ENCODE results near the gene CHL1.

Gene CHL1, protein sequence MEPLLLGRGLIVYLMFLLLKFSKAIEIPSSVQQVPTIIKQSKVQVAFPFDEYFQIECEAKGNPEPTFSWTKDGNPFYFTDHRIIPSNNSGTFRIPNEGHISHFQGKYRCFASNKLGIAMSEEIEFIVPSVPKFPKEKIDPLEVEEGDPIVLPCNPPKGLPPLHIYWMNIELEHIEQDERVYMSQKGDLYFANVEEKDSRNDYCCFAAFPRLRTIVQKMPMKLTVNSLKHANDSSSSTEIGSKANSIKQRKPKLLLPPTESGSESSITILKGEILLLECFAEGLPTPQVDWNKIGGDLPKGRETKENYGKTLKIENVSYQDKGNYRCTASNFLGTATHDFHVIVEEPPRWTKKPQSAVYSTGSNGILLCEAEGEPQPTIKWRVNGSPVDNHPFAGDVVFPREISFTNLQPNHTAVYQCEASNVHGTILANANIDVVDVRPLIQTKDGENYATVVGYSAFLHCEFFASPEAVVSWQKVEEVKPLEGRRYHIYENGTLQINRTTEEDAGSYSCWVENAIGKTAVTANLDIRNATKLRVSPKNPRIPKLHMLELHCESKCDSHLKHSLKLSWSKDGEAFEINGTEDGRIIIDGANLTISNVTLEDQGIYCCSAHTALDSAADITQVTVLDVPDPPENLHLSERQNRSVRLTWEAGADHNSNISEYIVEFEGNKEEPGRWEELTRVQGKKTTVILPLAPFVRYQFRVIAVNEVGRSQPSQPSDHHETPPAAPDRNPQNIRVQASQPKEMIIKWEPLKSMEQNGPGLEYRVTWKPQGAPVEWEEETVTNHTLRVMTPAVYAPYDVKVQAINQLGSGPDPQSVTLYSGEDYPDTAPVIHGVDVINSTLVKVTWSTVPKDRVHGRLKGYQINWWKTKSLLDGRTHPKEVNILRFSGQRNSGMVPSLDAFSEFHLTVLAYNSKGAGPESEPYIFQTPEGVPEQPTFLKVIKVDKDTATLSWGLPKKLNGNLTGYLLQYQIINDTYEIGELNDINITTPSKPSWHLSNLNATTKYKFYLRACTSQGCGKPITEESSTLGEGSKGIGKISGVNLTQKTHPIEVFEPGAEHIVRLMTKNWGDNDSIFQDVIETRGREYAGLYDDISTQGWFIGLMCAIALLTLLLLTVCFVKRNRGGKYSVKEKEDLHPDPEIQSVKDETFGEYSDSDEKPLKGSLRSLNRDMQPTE (N-terminal part only)

DNA sequence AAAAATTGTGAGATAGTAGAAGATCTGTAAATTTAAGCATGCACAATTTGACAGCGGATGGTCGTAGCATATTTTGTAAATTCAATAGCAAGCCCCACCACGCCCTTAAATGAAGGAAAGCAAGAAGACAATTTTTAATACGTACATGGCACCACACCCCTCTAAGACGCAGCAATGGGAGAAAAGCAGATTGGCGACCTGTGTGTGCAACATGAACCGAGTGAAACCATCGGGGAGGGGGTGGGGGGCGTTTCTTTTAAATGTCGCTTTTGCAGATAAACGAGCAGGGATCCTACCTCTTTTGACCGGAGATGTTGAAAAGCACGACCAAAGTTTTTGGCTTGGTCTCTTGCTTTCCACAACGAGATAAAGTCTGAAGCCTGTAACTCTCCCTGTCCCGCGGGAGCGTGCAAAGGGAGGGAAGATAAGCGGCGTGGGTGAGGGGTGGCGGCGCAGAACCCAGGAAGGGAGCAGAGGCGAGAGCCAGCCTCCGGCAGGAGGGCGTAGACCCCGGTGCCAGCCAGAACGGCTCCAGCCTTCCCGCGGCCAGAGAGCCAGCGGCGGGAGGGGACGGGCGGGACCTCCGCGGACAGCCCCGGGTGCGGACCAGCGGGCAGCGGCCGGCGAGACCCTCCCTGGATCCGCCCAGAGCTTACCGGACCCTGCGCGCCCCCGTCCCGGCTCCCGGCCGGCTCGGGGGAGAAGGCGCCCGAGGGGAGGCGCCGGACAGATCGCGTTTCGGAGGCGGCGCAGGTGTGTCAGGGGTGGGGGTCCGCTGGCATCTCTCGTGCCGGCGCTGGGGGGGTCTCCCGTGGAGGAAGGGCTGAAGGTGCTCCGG is at the start of gene CHL1:
Gene CHL1, plus strand, starts transcription at position 453 of the 838 bp plus-strand sequence. CDS start 123,014 bp downstream, outside the sequence.
- DNase-seq (ENCODE audit: low spot score): peak; percentile 14

GRCh38 chr3:151614-152189 is 44.9 kb upstream of the CHL1 start:
- DNase-seq (ENCODE audit: low spot score): no peak

GRCh38 chr3:159974-160373 is 36.6 kb upstream of the CHL1 start:
- DNase-seq (ENCODE audit: low spot score): no peak

DNA sequence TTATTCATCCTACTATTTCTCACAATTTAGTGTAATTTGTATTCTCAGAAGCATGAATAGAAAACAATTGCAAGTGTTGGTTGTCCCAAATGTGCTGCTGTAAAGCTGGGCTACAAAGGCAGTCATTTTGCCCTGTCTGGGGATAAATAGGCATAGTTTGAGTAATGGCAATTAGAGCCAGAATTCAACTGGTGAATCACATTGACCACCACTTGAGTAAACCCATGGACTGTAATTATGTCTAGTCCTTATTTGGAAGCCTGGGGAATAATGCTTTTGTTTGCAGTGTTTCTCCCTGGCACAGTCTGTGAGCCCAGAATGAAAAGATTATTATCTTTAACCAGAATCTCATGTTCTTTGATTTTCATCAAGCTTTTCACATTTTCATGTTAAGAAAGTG is 30.5 kb upstream of the CHL1 start:
- DNase-seq (ENCODE audit: low spot score): no peak

- DNase-seq (ENCODE audit: low spot score): no peak
These were observed 29.8 kb upstream of the CHL1 start for GRCh38 chr3:166799-167198.

DNA sequence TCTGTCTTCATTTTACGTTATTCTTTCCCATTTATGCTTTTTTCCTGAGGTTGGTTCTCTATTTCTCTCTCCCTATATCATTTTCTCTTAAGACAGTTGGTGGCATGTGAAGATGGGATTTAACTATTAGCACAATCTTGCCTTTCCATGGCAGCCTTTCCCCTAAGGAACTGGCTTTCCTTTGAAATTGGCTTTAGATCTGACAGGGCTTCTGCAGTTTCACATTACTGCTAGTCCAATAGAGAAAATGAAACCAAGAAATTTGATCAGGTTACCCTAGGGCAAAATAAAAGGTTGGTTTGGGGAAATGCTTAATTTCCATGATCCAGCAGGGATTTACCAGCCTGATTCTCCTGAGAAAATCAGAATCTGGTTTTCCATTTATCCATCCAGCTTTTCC is 22.7 kb upstream of the CHL1 start:
- no peak for DNase-seq (ENCODE audit: low spot score)

- DNase-seq (ENCODE audit: low spot score): no peak
These were observed 11.6 kb upstream of the CHL1 start for GRCh38 chr3:184976-185375.

DNA sequence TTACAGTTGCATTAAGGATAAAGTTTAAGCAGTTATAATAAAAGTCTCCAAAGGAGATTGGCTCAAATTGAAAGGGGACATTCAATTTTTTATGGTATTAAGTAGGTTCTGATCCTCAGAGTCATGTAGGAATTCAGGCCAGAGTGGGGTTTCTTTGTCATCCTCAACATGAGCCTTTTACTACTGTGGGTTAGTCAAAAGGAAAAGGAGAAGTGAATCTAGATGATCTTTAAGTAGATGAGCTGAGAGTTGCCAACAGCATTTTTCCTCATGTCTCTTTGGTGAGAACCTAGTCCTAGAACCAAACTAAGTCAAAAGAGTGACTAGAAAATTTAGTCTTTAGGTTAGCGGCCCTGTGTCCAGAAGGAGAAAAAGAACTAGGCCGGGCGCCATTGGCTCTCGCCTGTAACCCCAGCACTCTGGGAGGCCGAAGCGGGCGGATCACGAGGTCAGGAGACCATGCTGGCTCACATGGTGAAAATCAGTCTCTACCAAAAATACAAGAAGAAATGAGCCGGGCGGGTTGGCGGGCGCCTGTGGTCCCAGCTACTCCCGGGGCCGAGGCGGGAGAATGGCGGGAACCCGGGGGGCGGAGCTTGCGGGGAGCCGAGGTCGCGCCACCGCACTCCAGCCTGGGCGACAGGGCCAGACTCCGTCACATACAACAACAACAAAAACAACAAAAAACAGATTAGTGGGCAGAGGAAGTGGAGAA is 4.2 kb upstream of the CHL1 start:
- DNase-seq (ENCODE audit: low spot score): no peak

DNA sequence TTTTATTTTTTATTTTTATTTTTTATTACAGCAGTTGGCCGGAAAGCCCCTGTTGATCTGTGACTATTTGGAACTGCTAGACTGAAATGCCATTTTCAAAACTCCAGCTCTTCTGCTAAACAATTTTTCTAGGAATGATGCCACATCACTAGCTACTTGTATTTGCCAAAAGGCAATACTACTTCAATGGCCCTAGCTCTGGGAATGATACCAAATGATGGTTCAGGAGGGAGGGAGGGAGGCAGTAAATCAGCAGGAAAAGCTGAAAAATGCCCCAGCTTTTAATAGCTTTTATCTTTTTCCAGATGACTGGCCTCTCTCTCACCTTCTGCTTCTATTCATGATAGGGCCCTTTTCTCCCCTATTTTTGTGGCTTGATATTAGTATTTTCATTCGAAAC is 2.6 kb upstream of the CHL1 start:
- no peak for DNase-seq (ENCODE audit: low spot score)

DNA sequence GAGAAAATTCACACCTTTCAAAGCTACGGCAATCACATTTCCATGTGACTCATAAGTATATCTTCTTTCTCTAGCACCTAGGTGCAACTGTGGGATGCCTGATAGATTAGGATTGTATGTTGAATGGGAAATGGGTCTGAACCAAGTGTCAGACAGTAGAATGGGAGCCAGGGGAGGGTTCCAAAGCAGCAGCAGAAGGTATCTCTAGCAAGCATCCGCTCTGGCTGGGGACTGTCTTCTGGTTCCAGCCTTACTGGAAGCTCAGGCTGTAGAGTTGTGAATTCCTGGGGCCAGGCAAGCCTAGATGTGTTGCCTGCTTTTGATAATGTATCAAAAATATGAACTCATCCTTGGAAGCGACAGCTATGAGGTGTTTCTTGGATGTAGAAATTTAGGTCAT is 2.1 kb upstream of the CHL1 start:
- DNase-seq (ENCODE audit: low spot score): no peak

DNA sequence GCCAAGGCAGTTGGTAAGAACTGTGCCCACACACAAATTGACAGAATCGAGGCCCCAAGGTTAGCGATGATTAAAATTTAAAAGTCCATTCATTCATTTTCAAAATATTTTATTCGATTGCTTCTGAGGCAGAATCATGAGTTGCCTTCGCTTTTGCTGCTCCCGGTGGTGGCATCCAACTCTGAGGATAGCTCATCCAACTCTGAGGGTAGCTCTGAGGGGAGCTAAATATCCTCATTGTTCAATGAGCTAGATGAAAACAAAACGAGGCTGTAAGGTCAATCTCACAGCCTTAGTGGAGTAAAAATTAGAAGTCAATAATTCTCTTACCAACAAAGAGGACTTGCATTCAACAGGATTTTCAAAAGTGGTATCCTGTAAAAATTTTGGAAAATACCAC is 897 bp upstream of the CHL1 start:
- DNase-seq (ENCODE audit: low spot score): no peak

DNA sequence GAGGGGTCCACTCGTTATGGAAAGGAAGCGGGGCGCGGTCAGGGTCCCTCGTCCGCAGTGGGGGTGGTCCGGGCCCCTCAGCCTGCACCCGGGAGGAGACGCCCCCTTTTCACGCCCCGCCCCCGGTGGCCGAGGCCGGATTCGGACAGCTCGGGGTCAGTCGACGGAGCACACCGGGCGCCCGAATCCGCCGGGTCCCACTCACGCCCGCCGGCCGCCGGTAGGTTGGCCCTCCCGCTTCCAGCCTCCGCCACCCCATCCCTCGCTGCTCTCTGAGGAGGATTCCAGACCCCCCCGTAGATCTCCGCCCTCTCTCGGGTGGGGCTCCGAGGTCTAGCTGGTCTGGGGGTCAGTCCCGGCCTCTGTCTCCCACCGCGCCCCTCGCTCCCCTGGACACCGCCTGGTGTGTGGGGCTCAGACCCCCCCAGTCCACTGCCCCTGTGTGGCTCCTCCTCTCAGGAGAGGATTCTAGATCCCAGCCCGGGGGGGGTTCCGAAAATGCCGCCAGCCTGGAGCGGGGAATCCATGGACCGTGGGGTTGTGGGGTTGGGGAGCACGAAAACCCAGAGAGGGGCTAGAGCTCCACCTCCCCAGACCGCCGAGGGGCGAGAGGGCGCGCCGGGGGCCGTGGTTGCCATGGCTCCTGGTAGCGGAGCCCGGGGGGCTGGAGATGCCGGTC is 725 bp downstream of the CHL1 start:
- DNase-seq (ENCODE audit: low spot score): peak; percentile 26

DNA sequence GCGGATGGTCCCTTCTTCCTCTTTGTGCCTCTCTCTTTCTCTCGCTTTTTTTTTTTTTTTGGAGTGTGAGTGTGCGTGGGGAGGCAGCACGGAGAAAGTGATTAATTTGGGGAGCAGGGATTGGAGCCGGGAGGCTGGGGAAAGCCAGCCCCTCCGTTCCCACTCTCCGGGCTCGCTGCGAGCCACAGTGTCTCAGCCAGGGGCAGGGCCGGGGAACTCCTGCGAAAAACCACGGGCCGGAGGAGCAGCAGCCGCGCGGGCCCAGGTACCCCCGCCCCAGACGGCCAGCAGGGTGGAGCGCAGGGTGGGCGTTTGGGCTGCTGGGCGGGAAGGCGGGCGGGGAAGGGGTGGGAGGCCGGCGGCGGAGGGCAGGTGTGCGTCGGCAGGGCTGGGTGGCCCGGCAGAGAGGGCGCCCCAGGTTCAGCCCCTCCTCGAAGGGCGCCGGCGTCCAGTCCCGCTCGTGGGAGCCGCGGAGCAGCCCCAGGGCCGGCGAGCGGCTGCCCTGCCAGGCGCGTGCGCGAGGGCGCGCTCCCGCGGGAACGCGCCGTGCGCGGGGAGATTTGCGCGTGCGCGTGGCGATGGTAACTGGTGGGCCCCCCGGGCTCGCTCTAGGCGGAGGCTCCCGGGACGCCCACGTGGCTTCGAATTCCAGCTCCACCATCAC is 1.4 kb downstream of the CHL1 start:
- DNase-seq (ENCODE audit: low spot score): peak; percentile 18

DNA sequence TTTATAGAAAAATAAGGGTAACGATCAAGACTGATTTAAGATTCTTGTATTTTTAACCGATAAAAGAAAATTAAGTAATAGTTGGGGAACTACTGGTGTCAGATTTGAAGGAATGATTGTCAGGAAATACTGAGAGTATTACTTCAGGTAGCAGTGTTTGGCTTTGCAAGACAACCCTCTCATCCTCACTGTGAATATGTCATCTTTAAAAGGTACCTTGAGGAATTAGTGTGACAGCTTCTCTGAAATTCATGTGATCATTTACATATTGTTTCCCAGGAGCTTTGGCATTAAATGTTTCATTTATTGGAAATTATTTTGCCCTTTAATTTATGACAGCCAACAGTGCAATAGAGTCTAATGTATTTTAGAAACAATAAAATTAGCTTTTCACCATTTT is 3.3 kb downstream of the CHL1 start:
- no peak for DNase-seq (ENCODE audit: low spot score)

DNA sequence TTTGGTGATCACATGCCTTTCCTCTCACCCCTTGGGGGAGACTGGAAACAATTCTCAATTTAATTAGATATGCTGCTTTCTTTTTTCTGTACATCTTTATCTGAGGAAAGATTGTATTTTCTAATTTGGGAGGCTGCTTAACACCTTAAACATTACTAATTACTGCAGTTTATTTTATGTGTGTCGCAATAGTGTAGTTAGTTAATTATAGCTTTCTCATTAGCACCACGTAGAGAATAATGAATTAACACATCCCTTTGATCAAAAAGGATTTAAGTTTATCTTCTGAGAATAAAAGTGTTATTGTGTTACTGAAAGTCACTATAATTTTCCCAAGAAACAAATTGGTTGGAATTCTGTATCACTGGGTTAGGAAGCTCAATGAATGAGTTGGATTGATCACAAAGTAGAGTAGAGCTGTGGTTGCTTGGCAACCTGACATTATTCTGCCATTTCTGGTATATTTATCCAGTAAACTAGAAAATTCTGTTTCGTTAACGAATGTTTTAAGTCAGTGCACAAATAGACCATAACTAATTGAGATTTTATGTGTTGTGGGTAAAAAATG is 4.3 kb downstream of the CHL1 start:
- no peak for DNase-seq (ENCODE audit: low spot score)

DNA sequence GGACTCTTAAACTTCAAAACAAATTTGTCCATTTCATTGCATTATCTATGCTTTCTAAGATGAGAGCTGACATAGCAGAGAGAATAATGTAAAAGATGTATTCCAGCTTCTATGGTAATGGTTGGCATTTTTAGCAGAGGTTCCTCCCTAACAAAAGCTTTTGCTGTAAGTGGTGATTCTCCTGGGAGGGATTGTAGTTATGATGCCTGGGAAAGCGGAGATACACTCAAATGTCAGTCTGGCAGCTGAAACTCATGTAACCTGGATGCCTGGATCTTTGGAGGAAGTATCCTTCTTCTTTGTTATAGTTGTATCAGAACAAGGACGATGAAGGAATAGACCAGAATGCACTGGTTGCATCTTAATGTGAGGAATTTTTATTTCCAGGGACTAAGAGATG is 7.5 kb downstream of the CHL1 start:
- no peak for DNase-seq (ENCODE audit: low spot score)

- DNase-seq (ENCODE audit: low spot score): no peak
These were observed 11.4 kb downstream of the CHL1 start for GRCh38 chr3:207973-208372.

DNA sequence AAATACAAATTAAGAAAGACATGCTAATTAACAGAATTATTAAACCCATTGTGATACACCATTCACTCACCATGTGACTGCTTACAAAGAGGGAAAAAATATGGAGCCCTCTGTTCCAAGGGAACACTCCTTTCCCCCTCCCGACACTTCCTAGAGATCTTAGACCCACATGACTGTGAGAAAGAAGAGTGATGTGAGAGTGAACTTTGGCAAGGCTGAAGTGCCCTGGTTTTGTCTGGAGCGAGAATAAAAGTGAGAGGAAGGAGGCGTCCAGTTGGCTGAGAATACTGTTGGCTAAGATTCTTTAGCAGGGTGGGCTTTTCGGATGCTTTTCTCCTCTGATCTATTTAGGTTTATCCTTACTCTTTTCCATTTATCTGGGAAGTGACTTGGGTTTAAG is 14.1 kb downstream of the CHL1 start:
- no peak for DNase-seq (ENCODE audit: low spot score)

DNA sequence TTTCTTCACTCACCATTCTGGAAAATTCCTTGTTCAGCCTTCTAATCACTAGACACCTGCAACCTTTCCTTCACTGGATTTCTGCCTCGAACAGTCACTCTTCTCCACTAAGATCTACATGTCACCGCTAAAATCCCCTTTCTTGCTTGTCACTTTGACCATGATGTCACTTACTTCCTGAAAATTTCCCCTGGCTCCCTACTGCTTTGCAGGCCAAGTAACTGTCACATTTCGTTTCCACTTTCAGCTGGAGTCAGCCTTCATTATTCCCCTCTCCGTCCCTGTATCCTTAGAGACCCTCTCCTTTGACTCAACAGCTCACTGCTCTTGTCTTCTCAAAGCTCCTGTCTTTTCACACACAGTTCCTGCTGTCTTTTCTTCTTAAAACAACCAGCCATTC is 15.9 kb downstream of the CHL1 start:
- DNase-seq (ENCODE audit: low spot score): no peak

Data from AG20443 (cell line).